NCI-H526 (cell line): Measurements from ENCODE around the gene LGR6.

Experiments
- DNase-seq, 2 experiments: peaks; one replicate each; lab custom pipeline; 2025; lab: John Stamatoyannopoulos, UW

LGR6 gene

DNA sequence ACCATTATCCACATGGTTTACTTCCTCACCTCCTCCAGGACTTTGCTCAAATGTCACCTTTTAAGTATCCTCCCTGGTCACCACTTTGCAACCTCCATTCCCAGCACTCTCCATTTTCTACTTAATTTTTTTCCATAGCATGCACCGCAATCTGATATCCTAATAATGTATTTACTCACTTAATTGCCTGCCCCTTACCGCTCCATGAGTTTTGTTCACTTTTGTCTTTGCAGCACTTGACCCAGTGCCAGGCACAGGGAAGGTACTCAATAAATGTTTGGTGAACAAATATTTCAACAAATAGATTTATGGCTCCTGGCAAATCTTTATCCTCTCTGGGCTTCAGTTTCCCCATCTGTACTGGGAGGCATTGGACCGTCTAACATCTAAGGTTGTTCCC lies 94.6 kb downstream of the LGR6 start:
- DNase-seq = no peak

DNA sequence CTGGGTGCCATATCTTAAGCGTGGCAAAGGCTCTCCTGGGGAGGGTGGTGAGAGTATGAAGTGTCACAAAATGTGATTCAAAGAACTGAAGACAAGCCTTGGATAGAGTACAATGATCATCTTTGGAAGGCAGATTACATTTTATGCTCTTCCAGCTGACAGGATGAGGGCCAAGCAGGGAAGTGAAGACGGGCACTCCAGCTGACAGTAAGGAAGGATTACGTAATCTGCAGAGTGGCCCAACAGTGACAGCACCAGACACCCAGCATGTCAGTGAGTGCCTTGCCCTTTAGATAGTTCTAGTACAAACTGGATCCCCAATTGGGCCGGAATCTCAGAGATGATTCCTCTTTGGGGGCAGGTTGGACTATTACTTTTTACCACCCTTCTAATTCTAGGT lies 95.4 kb downstream of the LGR6 start:
- DNase-seq = no peak

DNA sequence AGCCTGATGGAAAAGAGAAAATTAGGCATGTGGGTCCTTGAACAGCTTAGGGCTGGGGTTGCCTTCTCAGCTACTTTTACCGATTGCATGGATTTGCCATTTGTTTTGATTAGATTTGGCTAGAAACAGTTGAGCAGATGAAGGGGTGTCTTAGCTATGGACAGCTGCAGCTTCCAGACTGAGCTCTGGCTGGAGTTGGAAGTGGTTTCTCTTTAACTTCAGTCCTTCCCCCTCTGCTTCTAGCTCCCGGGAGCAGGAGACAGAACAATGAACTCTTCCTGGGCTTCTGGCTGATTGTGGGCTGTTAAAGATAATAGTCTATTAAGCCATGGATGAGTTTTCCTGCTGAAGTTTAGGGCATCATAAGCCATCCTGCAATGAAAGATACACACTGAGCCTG lies 97.4 kb downstream of the LGR6 start:
- DNase-seq = no peak

DNA sequence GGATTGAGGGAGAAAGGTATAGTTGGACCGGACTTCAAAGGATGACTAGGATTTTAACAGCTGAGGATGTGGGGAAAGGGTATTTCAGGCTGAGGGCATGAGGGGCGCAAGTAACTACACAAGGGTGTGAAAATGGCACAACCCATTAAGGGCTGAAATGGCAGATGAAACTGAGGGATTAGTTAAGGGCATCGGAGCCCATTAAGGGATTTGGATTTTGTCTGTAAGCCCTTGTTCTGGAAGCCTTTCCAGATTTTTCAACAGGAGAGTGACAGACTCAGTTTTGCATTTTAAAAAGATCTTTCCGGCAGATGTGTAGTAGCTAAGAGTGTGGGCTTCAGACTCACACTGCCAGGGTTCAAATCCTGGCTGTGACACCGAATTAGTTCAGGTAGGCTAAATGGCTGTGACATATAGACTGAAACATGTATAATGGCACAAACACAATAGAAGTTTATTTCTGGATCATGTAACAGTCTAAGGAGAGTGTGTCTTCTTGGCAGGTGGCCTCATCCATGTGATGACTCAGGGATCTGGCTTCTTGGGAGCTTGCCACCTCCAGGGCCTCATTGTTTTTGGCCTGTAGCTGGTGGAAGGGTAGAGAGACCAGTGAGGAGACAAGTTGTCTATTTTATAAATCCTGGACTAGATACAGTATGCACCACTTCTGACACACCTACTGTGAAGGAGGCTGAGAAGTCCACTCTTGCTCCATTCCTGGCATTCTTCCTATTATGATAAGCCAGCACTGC lies 98.5 kb downstream of the LGR6 start:
- DNase-seq = no peak

DNA sequence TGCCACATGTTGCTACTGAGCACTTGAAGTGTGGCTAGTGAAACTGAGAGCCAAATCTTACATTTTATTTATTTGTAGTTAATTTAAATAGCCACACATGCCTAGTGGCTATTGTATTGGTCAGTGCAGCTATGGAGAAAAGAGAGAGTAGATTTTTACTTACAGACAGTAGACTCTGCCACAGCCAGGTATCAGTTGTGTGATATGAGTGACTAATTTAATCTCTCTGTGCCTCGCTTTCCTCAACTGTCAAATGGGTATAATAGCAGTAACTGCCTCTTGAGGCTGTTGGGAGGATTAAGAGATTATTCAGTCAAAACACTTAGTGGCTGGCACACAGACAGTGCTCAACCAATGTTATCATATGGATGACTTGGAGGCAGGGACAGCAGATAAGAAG lies 99.2 kb downstream of the LGR6 start:
- no peak for DNase-seq

DNA sequence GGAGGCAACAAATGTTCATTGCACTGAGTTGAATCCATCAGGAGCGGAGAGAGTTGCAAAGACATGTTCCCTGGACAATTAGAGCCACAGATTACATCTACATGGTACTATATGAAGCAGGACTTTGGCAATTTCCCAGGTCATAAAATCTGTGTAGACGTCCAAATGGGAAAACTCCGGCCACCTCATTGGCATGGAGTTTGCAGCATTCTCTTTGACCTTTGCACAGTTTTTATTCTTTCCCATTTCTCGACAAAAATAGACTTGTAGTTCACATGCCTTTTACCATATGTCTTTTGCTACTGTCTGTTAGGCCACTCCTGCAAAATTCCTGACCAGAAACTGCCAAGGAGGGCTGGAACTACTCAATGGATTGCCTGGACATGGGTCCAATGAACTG lies 100.0 kb downstream of the LGR6 start:
- DNase-seq = no peak

DNA sequence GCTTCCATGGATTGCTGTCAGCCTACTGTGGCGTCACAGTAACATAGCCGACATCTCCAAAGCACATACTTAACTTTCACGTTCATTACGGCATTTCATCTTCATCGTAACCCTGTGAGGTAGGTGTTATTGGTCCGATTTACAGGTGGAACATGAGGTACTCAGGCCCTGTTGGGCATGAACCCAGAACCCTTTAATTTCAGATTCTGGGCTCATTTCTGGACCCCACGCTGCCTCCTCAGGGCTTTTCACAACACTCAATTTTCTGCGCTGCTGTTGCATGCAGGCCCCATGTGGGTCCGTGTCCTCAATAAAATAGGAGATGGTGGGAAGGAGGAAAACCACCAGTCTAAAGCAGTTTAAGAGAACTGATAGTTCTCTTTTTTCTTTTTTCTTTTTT lies 108.6 kb downstream of the LGR6 start:
- DNase-seq = no peak

DNA sequence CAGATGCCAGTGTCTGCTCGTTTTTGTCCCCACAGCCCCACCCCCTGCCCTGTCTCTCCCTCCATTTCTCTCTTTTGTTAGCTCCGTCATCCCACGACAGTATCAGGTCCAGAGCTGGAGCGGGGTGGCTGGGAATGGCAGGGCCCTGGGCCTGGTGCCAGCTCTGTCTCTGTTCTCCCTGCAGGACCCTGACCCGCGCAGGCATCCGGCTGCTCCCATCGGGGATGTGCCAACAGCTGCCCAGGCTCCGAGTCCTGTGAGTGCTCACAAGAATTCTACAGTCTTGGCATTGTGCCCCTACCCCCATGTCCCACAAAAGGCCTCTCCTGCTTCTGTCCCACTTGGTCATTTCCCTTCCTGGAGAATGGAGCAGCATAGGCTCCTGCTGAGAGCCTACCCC lies 110.8 kb downstream of the LGR6 start:
- no peak for DNase-seq

DNA sequence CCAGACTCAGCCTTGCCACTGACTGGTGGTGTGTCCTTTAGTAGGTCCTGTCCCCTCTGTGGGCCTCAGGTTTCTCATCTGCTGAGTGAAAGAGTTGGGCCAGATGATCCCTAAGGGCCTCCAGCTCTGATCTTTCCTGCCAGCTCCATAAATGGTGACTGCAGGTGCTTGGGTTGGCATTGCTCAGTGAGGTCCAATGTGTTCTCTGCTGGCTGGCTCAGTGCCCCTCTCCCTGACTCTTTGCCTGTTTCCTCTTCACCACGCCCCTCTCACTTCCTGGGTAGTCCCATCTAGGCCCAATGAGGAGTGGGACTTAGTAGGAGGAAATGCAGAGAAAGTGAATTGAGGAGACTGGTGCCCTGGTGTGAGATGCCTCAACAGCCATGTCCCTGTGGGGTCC lies 111.6 kb downstream of the LGR6 start:
- DNase-seq = no peak

DNA sequence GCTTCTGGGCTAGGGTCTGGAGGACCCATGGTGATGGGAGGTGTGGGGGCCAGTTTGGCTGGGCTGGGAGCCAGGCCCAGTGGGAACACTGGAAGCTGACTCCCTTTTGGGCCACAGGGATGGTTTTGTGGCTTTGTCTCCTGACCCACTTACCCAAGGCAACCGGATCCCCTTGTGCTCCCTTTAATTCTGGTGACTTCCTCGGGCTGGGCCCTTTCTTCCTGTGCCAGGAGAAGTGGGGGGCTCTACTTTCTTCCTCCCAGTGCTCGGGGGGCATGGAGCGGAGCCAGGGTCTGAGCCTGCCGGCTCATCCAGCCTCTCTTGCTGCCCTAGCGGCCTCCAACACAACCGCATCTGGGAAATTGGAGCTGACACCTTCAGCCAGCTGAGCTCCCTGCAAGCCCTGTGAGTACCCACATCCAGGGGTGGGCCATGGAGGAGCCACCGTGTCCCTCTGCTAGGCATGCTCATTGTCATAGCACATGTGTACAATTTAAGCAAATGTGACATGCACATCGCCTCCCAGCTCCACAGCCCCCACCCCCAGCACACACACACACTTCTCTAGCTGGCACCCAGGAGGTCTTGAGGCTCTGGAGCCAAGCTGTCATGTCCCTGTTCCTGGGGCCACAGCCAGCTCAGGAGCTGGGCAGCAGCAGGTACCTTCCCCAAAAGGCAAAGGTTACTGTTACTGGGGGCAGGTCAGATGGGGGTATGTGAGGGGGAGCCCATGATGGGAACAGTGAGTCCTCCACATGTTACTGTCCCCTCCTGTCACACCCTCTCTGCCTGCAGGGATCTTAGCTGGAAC lies 113.1 kb downstream of the LGR6 start:
- no peak for DNase-seq

DNA sequence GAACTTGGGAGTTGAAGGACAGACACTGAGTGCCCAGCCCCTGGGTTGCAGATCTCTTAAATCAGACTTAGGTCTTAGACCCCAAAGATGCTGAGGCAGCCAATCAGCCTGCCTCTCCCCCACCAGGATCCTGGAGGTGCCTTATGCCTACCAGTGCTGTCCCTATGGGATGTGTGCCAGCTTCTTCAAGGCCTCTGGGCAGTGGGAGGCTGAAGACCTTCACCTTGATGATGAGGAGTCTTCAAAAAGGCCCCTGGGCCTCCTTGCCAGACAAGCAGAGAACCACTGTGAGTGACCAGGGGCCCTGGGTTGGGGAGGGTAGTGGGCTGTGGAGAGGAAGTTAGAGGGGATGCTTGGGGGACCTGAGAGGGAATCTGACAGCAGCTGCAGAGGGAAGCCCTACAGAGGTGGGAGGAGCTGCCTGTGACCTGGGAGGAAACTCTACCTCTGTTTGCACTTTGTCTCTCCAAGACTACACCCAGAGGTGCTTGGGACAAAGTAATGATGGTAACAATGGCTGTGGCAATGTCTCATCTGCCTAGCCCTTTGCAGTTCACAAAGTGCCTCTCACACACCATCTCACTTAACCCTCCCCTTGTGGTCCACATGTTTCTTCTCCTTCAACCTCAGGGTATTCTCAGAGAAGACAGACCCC lies 116.6 kb downstream of the LGR6 start:
- DNase-seq = no peak

DNA sequence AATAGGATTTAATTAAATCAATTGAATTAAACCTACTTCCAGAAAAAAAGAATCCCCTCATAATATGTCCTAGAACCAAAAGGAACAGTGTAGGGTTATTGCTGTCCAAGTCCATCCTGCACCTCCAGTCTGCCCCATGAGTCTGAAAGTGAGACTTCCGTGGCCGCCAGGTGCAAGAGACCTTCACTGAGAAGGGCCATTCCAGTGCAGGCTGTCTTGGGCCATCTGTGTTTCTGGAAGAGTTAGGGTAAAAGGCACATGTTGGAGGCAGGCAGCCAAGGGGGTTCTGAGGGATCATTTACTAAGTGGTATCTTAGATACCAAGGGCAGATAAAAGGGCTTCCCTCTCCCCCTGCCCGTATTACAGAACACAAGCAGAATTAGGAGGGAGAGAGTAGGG lies 117.1 kb downstream of the LGR6 start:
- no peak for DNase-seq

DNA sequence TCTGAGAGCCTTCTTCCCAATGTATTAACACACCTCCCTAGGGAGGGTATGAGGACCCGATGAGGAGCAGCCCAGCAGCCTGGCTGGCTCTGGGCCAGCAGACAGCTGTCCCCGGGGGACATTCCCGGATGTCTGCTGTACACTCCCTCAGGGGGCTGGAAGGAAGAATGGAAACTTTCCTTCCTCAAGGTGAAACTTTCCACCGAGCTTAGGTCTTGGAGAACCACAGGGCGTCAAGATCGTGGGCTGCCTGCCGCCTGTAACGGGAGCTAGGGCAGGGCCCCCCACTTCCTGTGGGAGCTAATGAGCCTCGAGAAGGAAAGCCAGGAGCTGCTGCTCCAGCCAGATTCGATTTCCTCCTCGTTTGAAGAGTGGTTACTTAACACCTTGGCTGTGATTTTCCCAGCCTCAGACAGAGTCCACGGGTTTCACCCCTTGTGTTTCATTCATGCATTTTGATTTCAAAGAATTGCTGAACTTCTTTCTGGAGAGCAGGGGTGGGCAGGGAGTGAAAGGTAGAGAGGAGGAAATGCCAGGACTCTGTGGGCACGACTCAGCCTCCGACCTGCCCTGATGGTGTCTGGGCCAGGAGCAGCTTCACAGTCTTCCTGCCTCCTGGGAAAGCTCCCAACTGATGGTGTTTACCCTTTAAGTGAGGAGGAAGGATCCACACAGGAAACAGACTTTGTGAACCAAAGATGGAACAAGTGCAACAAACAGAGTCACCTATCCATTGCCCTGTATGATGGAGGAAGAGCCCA lies 118.5 kb downstream of the LGR6 start:
- DNase-seq = no peak

DNA sequence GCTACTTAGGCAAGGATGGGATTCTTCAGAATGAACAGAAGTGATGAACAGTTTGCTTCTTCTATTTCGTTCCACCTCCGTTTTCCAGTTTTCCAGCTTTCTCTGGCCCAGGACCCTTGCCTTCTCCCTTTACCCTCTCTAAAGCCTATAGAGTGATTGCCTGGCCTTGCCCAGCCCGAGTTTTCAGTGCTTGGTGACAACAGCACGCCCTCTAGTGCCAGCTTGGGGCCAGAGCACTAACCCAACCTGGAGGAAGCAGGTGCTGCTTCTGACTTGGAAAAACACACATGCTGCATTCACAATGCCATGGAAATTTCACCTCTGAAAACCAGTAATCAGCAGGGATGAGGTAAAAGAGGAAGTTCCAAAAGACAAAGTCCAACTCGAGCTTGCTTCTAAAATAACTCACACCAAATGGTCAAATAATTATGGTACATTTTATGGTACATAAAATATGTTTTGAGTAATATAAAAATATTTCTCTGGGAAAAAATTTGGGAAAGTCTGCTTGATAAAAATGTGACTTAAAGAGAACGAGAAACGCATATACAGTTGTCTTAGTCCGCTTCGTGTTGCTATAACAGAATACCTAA lies 122.1 kb downstream of the LGR6 start:
- peak; percentile 54 to 86 for DNase-seq

DNA sequence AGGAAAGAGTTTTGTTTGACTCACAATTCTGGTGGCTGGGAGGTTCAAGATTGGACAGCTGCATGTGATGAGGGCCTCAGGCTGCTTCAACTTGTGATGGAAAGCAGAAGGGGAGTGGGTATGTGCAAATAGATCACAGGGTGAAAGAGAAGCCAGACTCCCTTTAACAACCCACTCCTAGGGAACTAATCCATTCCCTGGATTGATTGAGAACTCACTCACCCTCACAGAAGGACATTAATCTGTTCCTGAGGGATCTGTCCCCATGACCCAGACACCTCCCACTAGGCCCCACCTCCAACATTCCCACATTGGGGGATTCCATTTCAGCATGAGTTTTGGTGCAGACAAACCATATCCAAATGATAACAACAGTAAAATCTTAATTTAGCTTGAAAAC lies 122.6 kb downstream of the LGR6 start:
- DNase-seq = no peak

DNA sequence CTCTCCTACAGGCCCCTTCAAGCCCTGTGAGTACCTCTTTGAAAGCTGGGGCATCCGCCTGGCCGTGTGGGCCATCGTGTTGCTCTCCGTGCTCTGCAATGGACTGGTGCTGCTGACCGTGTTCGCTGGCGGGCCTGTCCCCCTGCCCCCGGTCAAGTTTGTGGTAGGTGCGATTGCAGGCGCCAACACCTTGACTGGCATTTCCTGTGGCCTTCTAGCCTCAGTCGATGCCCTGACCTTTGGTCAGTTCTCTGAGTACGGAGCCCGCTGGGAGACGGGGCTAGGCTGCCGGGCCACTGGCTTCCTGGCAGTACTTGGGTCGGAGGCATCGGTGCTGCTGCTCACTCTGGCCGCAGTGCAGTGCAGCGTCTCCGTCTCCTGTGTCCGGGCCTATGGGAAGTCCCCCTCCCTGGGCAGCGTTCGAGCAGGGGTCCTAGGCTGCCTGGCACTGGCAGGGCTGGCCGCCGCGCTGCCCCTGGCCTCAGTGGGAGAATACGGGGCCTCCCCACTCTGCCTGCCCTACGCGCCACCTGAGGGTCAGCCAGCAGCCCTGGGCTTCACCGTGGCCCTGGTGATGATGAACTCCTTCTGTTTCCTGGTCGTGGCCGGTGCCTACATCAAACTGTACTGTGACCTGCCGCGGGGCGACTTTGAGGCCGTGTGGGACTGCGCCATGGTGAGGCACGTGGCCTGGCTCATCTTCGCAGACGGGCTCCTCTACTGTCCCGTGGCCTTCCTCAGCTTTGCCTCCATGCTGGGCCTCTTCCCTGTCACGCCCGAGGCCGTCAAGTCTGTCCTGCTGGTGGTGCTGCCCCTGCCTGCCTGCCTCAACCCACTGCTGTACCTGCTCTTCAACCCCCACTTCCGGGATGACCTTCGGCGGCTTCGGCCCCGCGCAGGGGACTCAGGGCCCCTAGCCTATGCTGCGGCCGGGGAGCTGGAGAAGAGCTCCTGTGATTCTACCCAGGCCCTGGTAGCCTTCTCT lies 124.6 kb downstream of the LGR6 start:
- DNase-seq = no peak

DNA sequence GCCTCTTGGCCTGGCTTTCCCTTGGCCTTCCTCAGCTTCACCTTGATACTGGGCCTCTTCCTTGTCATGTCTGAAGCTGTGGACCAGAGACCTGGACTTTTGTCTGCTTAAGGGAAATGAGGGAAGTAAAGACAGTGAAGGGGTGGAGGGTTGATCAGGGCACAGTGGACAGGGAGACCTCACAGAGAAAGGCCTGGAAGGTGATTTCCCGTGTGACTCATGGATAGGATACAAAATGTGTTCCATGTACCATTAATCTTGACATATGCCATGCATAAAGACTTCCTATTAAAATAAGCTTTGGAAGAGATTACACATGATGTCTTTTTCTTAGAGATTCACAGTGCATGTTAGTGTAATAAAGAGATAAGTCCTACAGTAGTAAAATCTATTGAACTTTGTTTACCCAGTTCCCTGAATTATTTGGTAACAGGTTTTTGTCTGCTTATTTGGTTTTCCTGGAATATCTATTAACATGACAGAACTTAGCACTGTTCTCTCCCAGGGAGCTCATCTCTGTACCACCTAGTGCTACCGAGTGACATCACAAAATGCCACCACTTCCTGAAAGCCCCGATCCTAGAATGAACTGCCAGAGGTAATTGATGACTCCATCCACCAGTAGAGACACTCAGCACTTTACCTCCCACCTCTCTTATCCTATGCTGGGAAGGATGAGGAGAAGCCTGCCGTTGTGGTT lies 125.9 kb downstream of the LGR6 start:
- DNase-seq = no peak

DNA sequence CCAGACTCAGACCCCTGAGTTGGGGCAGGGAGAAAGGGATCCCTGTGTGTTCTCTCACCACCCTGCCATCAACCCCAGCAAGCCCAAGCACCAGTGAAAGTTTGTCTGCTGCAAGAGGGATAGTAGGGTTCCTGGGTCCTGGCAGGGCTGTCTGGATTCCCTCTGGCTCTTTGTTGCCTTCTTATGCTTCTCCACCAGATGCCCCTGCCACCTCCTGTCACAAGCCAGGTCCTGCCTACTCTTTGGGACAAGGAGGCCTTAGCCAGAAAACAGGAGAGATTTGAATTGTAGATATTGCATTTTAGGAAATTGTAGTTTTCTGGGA lies 126.4 kb downstream of the LGR6 start:
- DNase-seq = no peak

DNA sequence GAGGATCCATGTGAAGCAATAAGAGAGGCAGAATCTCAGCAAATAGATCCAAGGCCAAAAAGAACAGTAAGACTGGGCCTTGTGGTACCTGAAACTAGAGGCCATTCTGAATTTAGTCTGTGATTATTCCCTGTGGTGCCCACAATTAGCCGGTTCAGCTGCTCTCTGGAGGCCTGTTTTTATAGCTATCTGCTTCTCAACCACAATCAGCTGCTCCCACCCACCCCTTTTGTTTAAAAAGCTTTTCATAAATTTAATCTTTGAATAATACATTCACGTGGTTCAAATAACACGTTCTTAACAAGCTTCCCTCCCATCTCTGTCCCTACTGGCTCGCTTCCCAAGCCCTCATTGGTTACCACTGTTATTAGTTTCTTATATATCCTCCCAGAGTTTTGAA lies 130.1 kb downstream of the LGR6 start:
- DNase-seq = no peak

DNA sequence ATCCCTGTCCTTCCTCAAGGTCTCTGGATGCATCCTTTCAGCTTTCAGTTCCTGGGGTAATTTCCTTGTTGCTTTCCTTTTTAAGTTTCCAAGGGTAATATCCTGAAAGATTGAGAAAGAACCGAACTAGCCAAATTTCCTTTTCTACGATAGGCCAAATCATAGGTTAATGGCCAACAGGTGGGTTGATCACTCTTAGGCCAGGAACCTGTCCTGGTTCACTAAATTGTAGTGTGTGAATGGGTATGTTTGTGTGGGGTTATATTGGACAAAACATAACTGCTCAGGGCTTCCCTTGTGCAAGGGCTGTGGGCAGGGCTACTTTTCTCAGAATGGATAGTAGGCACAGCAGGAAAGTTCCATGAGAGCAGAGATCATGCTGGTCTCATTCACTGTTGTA lies 131.0 kb downstream of the LGR6 start:
- DNase-seq = no peak
